NCI-H69 (cell line): Measurements from ENCODE around the gene FARP1.
"Not testable (repeated sequence)": the region's sequence is repeated elsewhere in the genome, so short reads cannot be mapped to it uniquely, and the experiment has no call there.

Experiments
- DNase-seq: peaks from one replicate; lab custom pipeline; 2025; lab: John Stamatoyannopoulos, UW

The FARP1 gene

DNA sequence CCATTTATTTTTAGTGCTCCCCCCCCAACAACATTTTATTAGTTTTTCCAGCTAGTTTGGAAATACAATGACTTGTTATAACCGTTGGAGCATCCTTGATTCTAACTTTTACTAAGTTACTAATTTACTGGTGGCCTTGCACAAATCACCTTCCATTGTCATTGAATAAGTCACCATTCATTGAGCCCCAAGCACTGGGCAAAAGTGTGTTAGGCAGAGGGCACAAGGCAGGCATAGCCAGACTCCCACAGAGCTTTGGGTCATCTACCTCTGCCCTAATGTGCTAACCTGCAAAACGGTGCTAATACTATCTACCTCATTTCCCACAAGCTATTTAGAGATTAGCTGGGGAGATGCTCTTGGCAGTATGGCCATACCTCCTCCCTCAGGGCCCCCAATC is 120.9 kb downstream of the FARP1 start:
- DNase-seq: no peak

DNA sequence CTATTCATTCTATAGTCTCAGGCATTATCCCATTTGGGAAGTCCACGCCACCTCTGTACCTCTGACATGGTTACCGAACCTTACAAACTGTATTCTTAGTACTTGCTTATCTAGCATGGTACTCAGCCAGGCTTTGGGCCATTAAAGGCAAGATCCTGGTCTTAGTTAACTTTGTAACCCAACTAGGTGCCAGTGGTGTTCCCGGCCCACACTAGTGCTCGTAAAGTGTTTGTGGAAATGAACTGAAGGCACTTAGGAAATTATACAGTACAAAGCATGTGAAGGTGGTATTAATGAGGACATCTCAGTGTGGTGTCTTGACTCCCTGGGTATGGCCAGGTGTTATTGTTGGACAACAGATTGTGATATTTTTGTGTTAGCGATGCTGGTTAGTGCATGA is 122.0 kb downstream of the FARP1 start:
- DNase-seq: peak; percentile 29

DNA sequence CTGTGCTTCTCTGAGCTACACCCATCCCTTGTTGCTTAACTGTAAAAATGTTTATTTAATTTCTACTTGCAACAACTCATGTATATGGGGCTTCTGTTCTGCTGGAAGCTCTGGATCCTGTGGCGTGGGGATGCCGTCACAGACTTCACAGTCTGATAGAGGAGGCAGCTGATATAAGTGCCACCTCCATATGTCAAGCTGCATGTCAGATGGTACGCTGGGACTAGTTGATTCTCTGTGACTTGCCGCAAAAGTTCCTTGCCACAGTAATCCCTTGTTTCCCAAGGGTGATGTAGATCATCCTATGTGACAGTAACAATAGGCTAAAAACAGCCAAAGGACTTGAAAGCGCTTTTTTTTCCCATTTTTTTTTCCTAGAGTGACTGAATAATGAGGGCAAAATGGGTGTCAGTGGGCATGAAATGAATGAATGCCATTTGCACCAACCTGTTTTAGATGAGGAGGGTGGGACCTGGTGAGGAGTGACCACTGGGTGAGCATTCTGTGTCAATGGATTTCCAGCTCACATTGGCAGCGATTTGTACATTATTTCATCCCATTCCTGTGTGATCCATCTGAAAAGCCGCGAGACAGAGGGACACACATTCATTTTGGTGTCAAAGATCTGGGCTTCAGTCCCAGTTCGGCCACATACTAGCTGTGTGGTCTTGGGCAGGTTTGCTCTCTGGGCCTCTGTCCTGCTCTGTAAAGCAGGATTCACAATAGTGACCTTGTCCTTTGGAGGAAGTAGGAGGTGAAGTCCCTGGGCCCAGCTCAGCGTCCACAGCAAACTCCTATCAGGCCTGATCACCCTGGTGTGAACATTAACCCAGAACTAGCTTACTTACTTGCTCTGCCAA is 123.0 kb downstream of the FARP1 start:
- DNase-seq: no peak

GRCh38 chr13:98267080-98267912 is 124.4 kb downstream of the FARP1 start:
- peak; percentile 23 for DNase-seq

GRCh38 chr13:98269386-98269785 is 126.5 kb downstream of the FARP1 start:
- DNase-seq: no peak

GRCh38 chr13:98270819-98271218 is 127.9 kb downstream of the FARP1 start:
- no peak for DNase-seq

DNA sequence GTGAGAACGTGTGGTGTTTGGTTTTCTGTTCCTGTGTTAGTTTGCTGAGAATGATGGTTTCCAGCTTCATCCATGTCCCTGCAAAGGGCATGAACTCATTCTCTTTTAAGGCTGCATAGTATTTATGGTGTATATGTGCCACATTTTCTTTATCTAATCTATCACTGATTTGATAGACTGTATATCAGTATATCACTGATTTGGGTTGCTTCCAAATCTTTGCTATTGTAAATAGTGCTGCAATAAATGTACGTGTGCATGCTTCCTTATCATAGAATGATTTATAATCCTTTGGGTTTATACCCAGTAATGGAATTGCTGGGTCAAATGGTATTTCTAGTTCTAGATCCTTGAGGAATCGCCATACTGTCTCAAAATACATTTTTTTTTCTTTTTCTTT is 128.8 kb downstream of the FARP1 start:
- not testable (repeated sequence) for DNase-seq

DNA sequence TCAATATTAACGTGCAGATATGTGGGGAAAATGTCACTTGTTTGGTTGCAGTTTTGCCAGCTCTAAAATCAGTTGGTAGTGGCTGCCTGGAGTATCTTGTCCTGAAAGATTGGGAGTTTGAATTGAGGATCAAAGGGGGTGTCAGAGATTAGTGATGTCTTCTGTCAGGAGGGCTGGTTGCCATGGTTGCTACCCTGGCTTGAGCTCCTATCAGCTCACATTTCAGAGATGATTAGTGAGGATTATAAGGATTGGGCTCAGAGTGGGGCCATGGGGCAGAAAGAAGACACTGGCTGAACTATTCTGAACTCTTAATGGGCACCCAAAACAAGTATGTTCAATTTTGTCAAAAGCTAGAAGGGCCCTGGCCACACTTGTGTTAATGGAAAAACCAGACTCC is 129.7 kb downstream of the FARP1 start:
- peak; percentile 23 for DNase-seq

DNA sequence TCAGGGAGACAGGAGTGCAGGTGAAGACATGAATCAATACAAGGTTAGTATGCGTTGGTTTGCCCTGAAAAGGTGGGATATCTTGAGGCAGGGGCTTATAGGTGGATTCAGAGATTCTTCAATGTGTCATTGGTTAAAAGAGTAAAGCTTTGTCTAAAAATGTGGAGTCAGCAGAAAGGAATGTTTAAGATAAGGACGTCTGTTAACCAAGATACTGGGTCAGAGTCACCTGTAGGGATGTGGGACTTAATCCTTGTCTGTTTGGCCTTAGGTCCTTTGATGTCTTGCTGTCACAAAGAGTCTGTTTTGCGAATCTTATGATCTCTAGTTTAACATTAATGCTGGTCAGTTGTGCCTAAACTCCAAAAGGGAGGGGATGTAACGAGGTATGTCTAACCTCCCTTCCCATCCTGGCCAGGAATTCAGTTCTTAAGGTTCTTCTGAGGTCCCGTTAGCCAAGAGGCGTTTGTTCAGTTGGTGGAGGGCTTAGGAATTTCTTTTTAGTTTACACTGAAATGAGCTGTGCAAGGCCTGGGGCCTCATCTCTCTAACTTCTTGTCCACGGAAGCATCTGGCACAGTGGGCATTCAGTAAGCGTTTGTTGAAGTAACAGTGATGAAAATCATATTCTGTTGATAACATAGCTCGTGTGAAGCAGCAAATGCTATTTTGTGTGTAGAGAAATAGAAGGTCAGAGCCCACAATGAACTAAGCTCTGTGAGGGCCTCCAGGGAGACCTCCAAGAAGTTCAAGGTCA is 130.4 kb downstream of the FARP1 start:
- DNase-seq: no peak

GRCh38 chr13:98273824-98274742 is 131.2 kb downstream of the FARP1 start:
- peak; percentile 94 for DNase-seq

GRCh38 chr13:98274921-98275487 is 132.1 kb downstream of the FARP1 start:
- DNase-seq: peak; percentile 53

DNA sequence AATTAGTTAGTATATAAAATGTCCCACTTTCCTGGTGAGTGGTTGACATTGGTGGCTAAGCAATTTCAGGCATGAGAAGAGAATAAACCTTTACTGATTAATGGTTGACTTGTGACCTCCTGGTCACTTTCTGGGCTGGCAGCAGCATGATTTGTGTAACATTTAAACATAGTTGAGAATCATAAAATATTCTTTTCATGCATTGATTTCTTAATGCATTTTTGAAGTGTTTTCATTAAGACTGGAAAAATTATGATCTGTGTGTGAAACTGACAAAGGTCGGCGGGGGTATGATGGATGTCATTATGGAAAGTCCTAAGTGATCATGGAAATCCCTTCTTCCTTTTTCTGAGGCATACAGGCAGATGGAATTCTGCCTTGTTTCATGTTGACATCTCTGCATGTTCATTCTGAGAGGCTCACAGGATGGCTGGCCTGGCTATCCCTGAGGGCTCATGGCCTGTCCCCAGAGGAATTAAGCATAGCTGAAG is 132.8 kb downstream of the FARP1 start:
- peak; percentile 87 for DNase-seq

DNA sequence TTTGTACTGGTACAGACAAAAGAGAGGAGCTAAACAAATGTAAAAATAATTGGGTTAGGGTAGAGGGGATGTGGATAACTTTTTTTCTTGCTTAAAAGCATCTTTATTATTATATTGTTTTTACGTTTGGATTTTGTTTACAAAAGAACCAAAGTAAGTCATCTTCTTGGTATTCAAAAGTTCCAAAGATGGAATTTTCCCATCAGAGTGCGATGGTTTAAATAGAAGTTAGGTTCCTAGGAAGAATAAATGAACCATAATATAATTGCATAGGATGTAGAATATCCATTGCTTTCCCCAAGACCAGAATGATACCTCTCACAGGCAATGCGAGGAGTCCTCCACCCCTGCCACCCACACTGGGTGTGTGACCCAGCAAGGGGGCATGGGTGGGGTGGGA is 133.6 kb downstream of the FARP1 start:
- peak; percentile 21 for DNase-seq

- no peak for DNase-seq
Observed at GRCh38 chr13:98278068-98278724, 135.3 kb downstream of the FARP1 start.

GRCh38 chr13:98279473-98280175 is 136.7 kb downstream of the FARP1 start:
- peak; percentile 96 for DNase-seq

DNA sequence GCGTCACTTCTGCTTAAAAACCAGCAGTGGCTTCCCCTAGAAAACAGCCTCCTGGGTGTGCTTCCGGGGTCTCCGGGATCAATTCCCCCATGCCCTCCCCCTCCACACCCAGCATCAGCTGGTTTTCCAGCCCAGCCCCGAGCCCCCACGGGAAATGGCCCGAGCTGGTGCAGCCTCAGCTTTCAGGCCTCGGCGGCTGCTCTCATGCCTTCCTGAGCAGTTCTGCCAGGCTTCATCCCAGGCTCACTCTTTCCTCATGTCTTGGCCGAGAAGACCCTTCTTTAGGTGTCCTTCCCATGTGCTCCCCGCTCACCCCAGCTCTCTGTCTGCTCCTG is 137.2 kb downstream of the FARP1 start:
- no peak for DNase-seq

GRCh38 chr13:98284679-98285078 is 141.8 kb downstream of the FARP1 start:
- peak; percentile 87 for DNase-seq

DNA sequence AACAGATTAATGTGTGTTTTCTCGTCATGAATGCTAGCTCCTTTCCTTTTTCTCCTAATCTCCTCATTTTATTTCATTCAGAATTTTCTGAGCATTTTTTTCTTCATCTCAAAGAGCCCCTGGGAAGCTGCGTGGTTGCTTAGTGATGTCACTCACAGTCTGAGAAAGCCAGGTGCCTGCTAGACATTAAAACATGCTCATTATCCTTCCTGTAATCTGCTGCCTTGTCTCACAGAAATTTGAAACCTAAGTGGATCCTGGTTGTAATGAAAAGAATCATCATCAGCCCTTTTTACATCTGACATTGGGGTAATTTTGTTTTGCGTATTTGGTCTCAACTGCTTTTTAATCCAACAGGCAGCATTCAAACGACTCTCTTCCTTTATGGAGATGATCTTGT is 142.4 kb downstream of the FARP1 start:
- peak; percentile 95 for DNase-seq

DNA sequence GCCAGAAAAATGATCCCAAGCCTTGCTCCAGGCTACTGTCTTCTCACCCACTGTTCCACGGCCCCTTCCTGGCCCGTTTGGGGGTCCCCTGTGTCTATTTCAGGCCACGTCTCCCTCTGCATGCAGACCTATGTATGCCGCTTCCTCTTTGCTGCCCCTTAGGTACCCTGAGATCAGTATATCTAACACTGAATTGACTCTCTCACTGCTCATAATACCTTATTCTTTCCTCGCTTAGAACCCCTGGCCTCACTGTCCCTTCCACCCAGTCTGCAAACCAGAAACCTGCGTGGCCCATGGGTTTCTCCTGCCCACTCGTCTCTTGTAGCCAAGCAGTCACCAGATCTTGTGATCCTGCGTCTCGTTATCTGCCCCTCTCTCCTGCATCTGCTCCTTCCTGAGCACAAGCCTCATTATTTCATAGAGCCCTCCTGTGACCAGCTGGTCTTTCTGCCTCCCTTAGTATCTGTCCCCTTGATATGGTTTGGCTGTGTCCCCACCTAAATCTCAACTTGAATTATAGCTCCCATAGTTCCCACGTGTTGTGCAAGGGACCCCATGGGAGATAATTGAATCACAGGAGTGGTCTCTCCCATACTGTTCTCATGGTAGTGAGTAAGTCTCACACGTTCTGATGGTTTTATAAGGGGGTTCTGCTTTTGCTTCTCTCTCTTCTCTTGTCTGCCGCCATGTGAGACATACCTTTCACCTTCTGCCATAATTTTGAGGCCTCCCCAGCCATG is 143.1 kb downstream of the FARP1 start:
- peak; percentile 88 for DNase-seq
